ENCODE results near the gene PGLYRP1. TPM values are rescaled to one million over a fixed set of nuclear protein-coding genes. Genes with fewer than 3 reads are reported as not detected.
A peak's percentile ranks its signal among the peaks of the same experiment; 100 is the strongest.

Gene PGLYRP1
- total RNA-seq, 4 donors from 2014 or later = 0.65 TPM; not detected in 3

DNA sequence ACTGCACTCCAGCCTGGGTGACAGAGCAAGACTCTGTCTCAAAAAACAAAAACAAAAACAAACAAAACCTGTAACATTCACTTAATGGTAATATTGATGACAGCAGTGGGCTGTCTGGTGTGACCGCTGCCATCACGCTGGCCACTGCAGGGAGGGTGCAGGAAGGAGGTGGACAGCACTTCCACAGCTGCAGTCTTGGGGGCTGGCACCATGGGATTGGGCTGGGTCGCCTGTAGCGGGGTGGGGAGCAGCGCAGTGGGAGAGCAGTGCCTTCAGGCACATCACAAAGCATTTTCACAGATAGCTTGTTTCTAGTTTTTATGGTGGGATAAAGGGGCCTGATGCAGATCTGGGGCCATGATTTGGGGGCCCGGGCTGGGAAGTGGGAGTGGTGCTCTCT is 12.7 kb upstream of the PGLYRP1 start:
- no peak overlapping the region for H3K27ac ChIP-seq (replicated peaks in 1 of 4)
- WGBS = 83% methylated on average over 5 of the region's 6 CpGs
- H3K4me1 ChIP-seq = no peaks in the 10 kb centered on the region
- H3K36me3 ChIP-seq = no peaks in the 10 kb centered on the region
- intact Hi-C loops (cut with DNase I) = no loop called here
- H3K9me3 ChIP-seq = no peaks in the 10 kb centered on the region
- H3K4me3 ChIP-seq = no peak overlapping the region
- DNase-seq (ENCODE audit: extremely low spot score) = no peak
- TF ChIP-seq POLR2AphosphoS5 (IDR thresholded peaks at IDR 0.05) = no peak
- TF ChIP-seq EP300 (IDR thresholded peaks at IDR 0.05) = no peak
- no peak for TF ChIP-seq CTCF (IDR thresholded peaks at IDR 0.05)
- no peak for TF ChIP-seq POLR2A (IDR thresholded peaks at IDR 0.05; ENCODE audit: low read depth)
- H3K27me3 ChIP-seq = peaks cover 0 to 32% (median 4%) of the 10 kb centered on the region in 4 donors

DNA sequence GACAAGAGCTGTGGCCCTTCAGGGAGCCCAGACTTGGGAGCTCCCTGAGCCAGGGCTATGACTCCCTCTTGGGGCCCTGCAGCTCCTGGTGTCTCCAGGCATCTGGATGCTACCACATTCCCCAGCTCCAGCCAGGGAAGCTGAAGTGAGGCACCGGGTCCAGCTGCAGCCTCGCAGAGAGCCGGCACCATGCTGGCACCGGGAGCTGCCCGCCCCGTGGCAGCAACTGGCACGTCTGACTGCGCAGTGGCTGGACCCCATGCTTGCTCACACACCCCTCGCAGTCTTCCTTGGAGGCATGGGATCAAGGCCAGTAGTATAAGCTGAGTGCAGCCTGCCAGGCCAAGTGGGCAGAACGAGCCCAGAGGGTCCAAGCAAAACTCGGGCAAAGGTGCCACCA is 10.5 kb upstream of the PGLYRP1 start:
- intact Hi-C loops (cut with DNase I) = loop anchor here (5.0 kb wide), 1 partner anchor 159 kb away; no protein-coding TSS in a partner anchor

DNA sequence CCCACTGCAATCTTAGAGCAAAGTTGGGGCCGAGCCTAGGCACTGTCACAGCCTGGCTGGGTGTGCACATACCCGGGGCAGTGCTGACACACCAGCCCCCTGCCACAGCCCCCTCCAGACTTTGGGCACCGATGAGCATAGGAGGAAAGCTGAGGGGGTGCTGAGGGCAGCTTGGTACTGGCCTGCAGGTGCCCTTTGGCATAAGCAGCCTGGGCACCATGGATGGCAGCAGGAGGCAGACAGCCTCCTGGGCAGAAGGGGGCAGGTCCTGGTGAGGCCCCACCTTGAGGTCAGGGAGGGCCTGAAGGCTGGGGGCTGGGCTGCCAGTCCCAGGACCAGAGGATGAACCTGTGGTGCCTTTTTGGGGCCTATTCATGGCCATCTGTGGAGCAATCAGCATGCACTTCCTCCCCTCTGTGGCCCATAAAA is 9.8 kb upstream of the PGLYRP1 start:
- H3K27ac ChIP-seq (replicated peaks in 1 of 4) = no peak overlapping the region
- no peak for TF ChIP-seq POLR2AphosphoS5 (IDR thresholded peaks at IDR 0.05)
- peaks cover 0 to 5% (median 0%) of the 10 kb centered on the region in 4 donors for H3K4me1 ChIP-seq
- intact Hi-C loops (cut with DNase I) = loop anchor here (5.0 kb wide), 1 partner anchor 160 kb away; no protein-coding TSS in a partner anchor
- H3K36me3 ChIP-seq = no peaks in the 10 kb centered on the region
- DNase-seq (ENCODE audit: extremely low spot score) = peak; percentile 78
- peaks cover 0 to 28% (median 2%) of the 10 kb centered on the region in 4 donors for H3K27me3 ChIP-seq
- no peak overlapping the region for H3K4me3 ChIP-seq
- 100% methylated on average over 1 of the region's 3 CpGs for whole genome bisulfite sequencing
- H3K9me3 ChIP-seq = no peaks in the 10 kb centered on the region

More for the DNA sequence above, 10.5 kb upstream of the PGLYRP1 start:
- no CpG with 5 or more reads among the region's 11 CpGs for WGBS
- TF ChIP-seq POLR2AphosphoS5 (IDR thresholded peaks at IDR 0.05) = no peak
- no peak for TF ChIP-seq EP300 (IDR thresholded peaks at IDR 0.05)
- no peak for TF ChIP-seq POLR2A (IDR thresholded peaks at IDR 0.05; ENCODE audit: low read depth)
- no peak for TF ChIP-seq CTCF (IDR thresholded peaks at IDR 0.05)
- no peaks in the 10 kb centered on the region for H3K36me3 ChIP-seq
- no peak overlapping the region for H3K27ac ChIP-seq (replicated peaks in 1 of 4)
- peaks cover 0 to 23% (median 2%) of the 10 kb centered on the region in 4 donors for H3K27me3 ChIP-seq
- DNase-seq (ENCODE audit: extremely low spot score) = peak; percentile 87
- peaks cover 0 to 5% (median 0%) of the 10 kb centered on the region in 4 donors for H3K4me1 ChIP-seq
- no peak overlapping the region for H3K4me3 ChIP-seq
- H3K9me3 ChIP-seq = no peaks in the 10 kb centered on the region

DNA sequence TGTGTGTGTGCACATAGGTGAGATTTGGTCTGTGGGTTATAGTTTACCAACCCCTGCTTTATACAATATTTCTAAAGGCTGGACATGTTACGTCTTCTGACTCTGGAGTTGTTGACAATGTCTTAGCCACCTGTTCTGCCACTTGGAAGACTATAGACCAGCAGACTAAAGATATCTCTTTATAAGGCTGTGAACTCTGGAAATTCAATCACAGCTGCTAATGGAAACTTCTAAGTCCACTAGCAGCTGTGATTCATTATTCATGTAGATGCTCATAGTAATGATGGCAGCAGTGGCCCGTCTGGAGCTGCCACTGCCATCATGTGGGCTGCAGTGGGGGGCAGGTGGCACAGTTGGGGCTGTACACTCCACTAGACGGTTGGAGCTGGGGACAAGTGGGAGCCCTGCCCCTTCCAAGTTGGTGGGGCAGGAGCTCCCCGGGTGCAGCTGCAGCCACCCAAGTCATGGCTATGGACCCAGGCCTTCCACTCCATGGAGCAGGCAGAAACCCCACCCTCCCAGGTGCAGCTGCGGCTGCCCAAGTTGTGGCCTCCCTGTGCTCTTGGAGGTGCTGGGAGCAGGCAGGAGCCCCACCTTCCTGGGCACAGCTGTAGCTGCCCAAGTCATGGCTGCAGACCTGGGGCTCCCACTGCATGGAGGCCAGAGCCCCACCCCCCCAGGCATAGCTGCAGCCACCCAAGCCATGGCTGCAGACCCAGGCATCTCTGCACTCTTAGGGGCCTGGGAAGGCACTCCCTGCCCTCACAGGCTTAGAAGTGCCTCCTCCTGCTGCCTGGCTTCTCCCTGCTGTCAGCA is 9.1 kb upstream of the PGLYRP1 start:
- DNase-seq (ENCODE audit: extremely low spot score) = peak; percentile 77
- Histone ChIP-seq H3K4me1 (peaks cover 0 to 5% (median 0%) of the 10 kb centered on the region in 4 donors), H3K36me3 (no peaks in the 10 kb centered on the region), H3K4me3 (no peak overlapping the region), H3K9me3 (no peaks in the 10 kb centered on the region), H3K27ac (replicated peaks in 1 of 4) (no peak overlapping the region), H3K27me3 (peaks cover 0 to 29% (median 0%) of the 10 kb centered on the region in 4 donors)
- WGBS = 64% methylated on average over 3 of the region's 5 CpGs
- no peak for TF ChIP-seq EP300 (IDR thresholded peaks at IDR 0.05)
- no peak for TF ChIP-seq POLR2A (IDR thresholded peaks at IDR 0.05; ENCODE audit: low read depth)
- TF ChIP-seq POLR2AphosphoS5 (IDR thresholded peaks at IDR 0.05) = no peak
- TF ChIP-seq CTCF (IDR thresholded peaks at IDR 0.05) = no peak
- intact Hi-C loops (cut with DNase I) = loop anchor here (5.0 kb wide), 1 partner anchor 160 kb away; no protein-coding TSS in a partner anchor

- no peak for TF ChIP-seq CTCF (IDR thresholded peaks at IDR 0.05)
- no peak for TF ChIP-seq EP300 (IDR thresholded peaks at IDR 0.05)
- no peak for TF ChIP-seq POLR2A (IDR thresholded peaks at IDR 0.05; ENCODE audit: low read depth)
- intact Hi-C loops (cut with DNase I) = loop anchor here (5.0 kb wide), 1 partner anchor 161 kb away; no protein-coding TSS in a partner anchor
- H3K4me1 ChIP-seq = peaks cover 0 to 5% (median 0%) of the 10 kb centered on the region in 4 donors
- no peaks in the 10 kb centered on the region for H3K9me3 ChIP-seq
- DNase-seq (ENCODE audit: extremely low spot score) = peak; percentile 82
- H3K4me3 ChIP-seq = no peak overlapping the region
- WGBS = 61% methylated on average over 12 of the region's 12 CpGs
- peaks cover 0 to 29% (median 4%) of the 10 kb centered on the region in 4 donors for H3K27me3 ChIP-seq
- no peaks in the 10 kb centered on the region for H3K36me3 ChIP-seq
- no peak overlapping the region for H3K27ac ChIP-seq (replicated peaks in 1 of 4)
These were observed 8.1 kb upstream of the PGLYRP1 start for GRCh38 chr19:46030812-46031550.

All from esophagus muscularis mucosa (tissue), 4 donors.